SKM-1 treated with dmso at 0.1 percent for 144 hours (cell line): Measurements from ENCODE around the gene FXYD7.
"Not testable (repeated sequence)": the region's sequence is repeated elsewhere in the genome, so short reads cannot be mapped to it uniquely, and the experiment has no call there.

Source experiments
- DNase-seq: peaks from one replicate; lab custom pipeline; 2025; ENCODE audit not compliant: unreplicated experiment; lab: John Stamatoyannopoulos, UW

FXYD7 gene

GRCh38 chr19:35143231-35143715 is at the start of gene FXYD7:
Gene FXYD7 (plus strand): TSS chr19:35143255. CDS start chr19:35143334, 79 bp downstream.
- no peak for DNase-seq

DNA sequence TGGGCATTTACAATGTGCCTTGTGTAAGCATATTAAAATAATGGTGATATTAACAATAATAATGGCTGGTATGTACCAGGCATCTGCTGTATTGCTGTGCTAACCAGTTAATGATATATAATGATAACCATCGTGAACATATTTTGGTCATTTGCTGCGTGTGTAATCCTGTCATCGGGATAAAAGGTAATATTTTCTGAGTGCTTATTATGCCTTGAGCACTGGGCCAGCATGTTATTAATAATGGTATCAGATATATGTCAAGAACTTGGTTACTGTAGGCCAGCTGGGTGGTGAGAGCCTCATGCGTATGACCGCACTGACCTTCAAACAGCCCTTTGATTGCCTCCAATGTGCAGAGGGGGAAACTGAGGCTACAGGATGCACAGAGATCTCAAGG is 49.6 kb upstream of the FXYD7 start:
- DNase-seq: no peak

- DNase-seq: no peak
Measured at GRCh38 chr19:35093941-35094647, 49.0 kb upstream of the FXYD7 start.

DNA sequence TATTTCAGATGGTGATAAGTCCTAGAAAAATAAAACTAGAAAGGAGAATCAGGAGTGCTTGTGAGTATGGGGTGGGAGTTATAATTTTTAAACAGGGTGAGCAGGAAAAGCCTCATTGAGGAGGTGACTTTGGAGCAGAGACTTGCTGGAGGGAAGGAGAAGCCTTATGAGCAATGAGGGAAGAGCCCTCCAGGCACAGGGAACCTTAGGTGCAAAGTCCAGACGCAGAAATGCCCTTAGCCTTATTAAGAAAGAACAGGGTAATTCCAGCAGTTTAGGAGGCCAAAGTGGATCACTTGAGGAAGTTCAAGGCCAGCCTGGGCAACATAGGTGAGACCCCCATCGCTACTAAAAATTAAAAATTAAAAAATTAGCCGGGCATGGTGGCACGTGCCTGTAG is 48.4 kb upstream of the FXYD7 start:
- DNase-seq: no peak

DNA sequence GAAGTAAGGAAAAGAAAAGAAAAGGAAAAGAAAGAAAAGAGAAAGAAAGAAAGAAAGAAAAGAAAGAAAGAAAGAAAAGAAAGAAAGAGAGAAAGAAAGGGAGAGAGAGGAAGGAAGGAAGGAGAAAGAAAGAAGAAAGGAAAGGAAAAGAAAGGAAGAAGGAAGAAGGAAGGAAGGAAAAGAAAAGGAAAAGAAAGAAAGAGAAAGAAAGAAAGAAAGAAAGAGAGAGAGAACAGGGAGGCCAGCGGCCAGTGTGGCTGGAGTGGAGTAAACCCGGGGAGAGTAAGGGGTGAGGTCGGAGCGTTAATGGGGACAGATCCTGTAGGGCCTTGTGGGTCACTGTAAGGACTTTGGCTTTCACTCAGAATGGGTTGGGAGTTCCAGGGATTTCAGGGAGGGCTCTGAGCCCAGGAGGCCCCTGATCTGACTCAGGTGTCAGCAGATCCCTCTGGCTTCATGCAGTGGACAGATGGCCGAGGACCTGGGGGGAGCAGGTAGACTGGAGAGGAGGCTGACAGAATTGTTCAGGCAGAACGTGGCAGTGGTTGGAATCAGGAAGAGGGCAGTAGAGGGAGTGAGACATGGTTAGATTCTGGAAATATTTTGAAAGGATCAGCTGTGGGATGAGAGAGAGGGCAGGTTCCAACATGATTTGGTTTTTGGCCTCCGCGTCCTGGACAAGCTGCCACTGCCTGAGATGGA is 47.2 kb upstream of the FXYD7 start:
- no peak for DNase-seq

- DNase-seq: no peak
Measured at GRCh38 chr19:35098413-35099049, 44.5 kb upstream of the FXYD7 start.

DNA sequence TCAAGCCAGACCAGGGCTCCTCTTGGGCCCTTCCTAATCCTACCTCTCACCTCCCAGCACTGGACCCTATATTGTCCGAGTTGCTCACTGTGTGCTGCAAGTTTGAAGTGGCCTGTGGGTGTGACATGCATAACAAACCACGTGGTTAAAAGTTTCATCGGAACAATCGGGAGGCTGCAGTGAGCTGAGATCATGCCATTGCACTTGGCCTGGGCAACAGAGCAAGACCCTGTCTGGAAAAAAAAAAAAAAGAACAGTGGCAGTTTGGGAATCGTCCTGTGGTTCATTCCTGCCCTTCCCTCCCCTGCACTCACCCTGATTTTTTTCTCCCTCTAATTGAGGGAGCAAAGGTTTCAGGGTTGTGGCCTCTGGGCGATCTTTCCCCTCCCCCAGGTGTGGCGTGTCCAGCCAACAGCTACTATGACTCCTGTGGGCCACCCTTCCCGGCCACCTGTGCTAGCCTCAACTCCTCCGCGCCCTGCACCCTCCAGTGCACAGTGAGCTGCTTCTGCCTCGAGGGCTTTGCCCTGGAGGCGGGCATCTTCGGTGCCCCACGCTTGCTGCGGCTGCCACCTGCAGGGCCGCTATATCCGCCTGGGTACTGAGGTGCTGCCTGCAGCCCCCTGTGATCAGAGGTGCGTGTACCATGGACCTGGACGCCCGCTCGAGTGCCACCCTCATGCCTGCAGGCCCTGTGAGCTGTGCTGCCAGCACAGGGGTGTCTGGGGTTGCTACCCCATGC is 43.7 kb upstream of the FXYD7 start:
- no peak for DNase-seq

- no peak for DNase-seq
Measured at GRCh38 chr19:35099897-35100275, 43.2 kb upstream of the FXYD7 start.

- DNase-seq: no peak
Measured at GRCh38 chr19:35100588-35101533, 42.2 kb upstream of the FXYD7 start.

GRCh38 chr19:35101949-35102348 is 41.1 kb upstream of the FXYD7 start:
- not testable (repeated sequence) for DNase-seq

GRCh38 chr19:35103614-35104013 is 39.4 kb upstream of the FXYD7 start:
- DNase-seq: not testable (repeated sequence)

GRCh38 chr19:35104361-35104760 is 38.7 kb upstream of the FXYD7 start:
- DNase-seq: no peak

- no peak for DNase-seq
Measured at GRCh38 chr19:35105047-35105410, 38.0 kb upstream of the FXYD7 start.

DNA sequence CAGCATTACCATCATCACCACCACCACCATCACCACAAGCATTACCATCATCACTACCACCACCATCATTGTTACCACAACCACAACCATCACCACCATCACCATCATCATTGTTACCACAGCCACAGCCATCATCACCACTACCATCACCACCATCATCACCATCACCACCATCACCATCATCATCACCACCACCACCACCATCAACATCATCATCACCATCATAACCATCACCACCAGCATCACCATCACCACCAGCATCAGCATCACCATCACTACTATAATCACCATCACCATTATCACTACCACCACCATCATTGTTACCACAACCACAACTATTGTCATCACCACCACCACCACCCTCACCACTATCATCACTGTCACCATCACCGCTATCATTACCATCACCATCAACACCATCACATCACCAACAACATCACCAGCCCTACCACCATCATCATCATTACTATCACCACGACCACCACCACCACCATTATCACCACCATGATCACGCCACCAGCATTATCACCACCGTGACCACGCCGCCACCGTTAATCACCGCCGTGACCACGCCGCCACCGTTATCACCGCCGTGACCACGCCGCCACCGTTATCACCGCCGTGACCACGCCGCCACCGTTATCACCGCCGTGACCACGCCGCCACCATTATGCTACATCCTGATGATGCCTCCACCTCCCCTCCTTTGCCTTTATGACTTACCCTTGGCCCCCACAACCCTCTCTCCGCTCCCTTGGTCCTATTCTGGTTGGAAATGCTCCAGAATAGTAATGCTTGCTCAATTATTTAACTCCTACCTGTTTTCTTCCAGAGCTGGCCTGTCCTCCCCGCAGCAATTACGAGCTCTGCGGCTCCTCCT is 37.4 kb upstream of the FXYD7 start:
- DNase-seq: no peak

DNA sequence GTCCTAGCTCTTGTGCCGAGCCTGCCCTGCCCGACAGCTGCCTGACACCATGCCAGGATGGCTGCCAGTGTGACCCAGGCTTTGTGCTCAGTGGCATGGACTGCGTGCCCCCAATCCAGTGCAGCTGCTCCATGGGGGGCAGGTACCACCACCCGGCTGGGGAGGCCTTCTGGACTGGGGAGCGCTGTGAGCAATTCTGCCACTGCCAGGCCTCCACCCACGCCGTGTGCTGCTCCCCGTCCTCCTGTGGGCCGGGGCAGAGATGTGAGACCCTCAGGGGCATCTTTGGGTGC is 36.8 kb upstream of the FXYD7 start:
- DNase-seq: no peak

GRCh38 chr19:35106898-35107541 is 36.0 kb upstream of the FXYD7 start:
- DNase-seq: no peak

DNA sequence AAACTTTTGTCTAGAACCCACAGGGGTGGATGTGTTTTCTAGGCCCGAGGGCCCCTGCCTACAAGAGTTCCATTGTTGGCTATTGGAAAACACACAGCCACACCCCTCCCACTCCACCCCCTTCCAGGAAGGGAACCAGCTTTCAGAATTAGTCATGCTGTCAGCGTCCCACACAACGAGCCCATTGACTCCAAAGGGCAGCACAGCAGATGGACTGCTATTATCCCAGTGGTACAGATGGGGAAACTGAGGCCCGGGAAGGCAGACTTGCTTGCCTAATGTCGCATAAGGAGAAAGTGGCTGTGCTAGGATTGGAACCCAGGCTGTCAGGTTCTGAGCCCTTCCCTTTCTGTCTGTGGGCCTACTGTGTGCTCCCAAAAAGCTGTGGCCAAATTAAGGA is 35.5 kb upstream of the FXYD7 start:
- no peak for DNase-seq

DNA sequence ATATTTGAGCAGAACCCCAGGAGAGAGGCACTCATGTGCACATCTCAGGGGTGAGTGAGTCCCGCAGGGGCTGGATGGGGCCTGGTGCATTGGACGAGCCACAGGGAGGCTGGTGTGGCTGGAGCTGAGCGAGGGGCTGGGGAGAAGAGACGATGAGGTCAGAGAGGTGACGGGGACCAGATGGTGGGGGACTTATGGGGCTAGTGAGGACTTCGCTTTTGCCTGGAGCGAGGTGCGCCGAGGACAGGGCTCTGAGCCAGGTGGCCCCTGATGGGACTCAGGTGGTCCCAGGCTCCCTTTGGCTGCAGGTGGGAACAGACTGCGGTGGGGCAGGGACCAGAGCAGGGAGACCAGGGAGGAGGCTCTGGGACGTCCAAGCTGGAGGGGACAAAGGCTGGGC is 34.3 kb upstream of the FXYD7 start:
- DNase-seq: no peak
